Right lobe of liver (tissue), 6 donors: ENCODE measurements around the gene SMARCC1. TPM values are rescaled to one million over a fixed set of nuclear protein-coding genes. Genes with fewer than 3 reads are reported as not detected.

Experiments
- ATAC-seq, 4 donors: fragments of 200-7000 bp; cut with Tn5 transposase; one replicate each; pipeline ENCODE4 v1.9.1; 2020; ENCODE audit warnings: mild to moderate bottlenecking in 4 of 4, moderate library complexity in 4 of 4
- DNase-seq, 3 donors: peaks; one replicate each; pipeline ENCODE4 v3.0.0-alpha.2; 2020
- H3K27ac ChIP-seq, 3 donors: fragments of 200-600 bp; one replicate each; pipeline ENCODE4 v1.8.0; 2022
- H3K27me3 ChIP-seq, 2 donors: fragments of 200-600 bp; one replicate each; pipeline ENCODE4 v1.8.0; 2022
- H3K36me3 ChIP-seq, 4 donors: fragments of 200-600 bp; sonication (generic) in 1 of 4; one replicate each; pipeline versions ENCODE4 v1.5.1 to v1.8.0; 2017 to 2022; ENCODE audit warnings: control low read depth in 1 of 4
- H3K4me1 ChIP-seq, 4 donors: fragments of 200-600 bp; sonication (generic) in 1 of 4; one replicate each; pipeline versions ENCODE4 v1.5.1 to v1.8.0; 2017 to 2022; ENCODE audit warnings: control low read depth in 1 of 4
- H3K4me3 ChIP-seq, 3 donors: fragments of 200-600 bp; one replicate each; pipeline ENCODE4 v1.8.0; 2022
- H3K9me3 ChIP-seq, 4 donors: fragments of 200-600 bp; sonication (generic) in 1 of 4; one replicate each; pipeline versions ENCODE4 v1.5.1 to v1.8.0; 2017 to 2022; ENCODE audit warnings: control low read depth in 1 of 4
- POLR2A ChIP-seq: fragments of 450-650 bp; IDR thresholded peaks from one replicate; pipeline ENCODE4 v1.6.1; 2017; ENCODE audit warnings: antibody characterized with exemption, mild to moderate bottlenecking
- WGBS: methylation state at CpG from one replicate; pipeline ENCODE4 v1.1.6; 2018; ENCODE audit warnings: low coverage, low lambda C conversion rate; ENCODE audit not compliant: insufficient coverage; ENCODE audit errors: missing lambda C conversion rate; 5-methylcytosine and 5-hydroxymethylcytosine counted together
- intact Hi-C, 2 donors: fragments of 100-400 bp; cut with DNase I; formaldehyde crosslinking; loops; one replicate each; pipeline versions ENCODE4 v1.11.2 to v1.14.1; 2022
- total RNA-seq, 6 experiments: library from RNA; depleted of rRNA in 2 of 6; stranded (reverse); fragments of >200 nt in 2 of 6; fragmentation: NEBNext Ultra II Directional in 3 of 6; extraction: Animal tissue kit (Norgen Biotek cat#: 25700) in 3 of 6; gene quantifications; one replicate each; pipeline versions ENCODE4 v1.1.0 to v1.2.4, GENCODE V29; 2016 to 2023
- TF ChIP-seq, protein P1 (sequence below), 4 donors: fragments of 200-600 bp in 3 of 4; fragments of 450-650 bp in 1 of 4; IDR thresholded peaks; one replicate each; pipeline versions ENCODE4 v1.5.1 to v1.8.0; 2016 to 2022; ENCODE audit warnings: antibody characterized with exemption in 4 of 4, mild to moderate bottlenecking in 2 of 4
- donor health status: DM: no; HTN: yes; CAD: no.
- donor health status: DM: no; HTN: no; CAD: no.
- donor health status: DM: no; HTN: no; CAD: no.
- donor health status: DM: no; HTN: yes; CAD: no.
- donor health status: DM: no; HTN: yes; CAD: no.

SMARCC1 gene
- total RNA-seq, 6 experiments from 2014 or later = 15.6 to 32.0 (median 24.1) TPM

DNA sequence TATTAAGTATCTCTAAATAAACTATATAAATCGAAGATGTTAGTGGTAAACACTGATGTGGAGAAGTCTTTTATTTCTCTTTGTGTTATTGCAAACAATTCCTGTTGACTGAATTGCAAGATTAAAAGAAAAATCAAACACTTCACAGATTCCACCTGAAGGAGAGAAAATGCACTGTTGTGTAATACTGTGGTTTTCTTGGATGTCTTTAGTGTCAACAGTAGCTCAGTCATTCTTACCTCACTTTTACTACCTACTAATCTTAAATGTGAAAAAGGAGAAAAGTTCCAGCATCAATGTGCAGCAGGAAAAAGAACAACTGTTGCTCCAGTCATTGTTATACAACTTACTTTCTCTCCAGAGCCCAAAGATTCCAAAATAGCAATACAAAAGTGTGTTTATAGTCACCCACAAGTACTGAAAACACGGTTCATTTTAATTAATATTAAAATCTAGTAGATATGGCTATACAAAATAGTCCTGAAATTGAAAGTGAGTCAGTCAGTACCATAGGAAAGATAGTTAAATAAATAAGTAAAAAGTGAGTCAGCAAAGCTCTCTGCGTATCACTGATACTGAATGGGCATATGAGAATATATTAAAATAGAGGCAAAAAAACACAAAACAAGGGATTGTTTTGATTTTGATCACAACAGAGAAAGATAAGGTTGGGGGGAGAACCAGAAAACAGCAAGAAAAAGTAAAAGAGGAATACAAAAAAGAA is 112.5 kb downstream of the SMARCC1 start:
- no peak overlapping the region for H3K4me3 ChIP-seq
- DNase-seq (no peak), ATAC-seq (no peak)
- 84% methylated on average over 3 of the region's 3 CpGs for WGBS
- no peaks in the 10 kb centered on the region for H3K27me3 ChIP-seq
- H3K27ac ChIP-seq = no peak overlapping the region
- TF ChIP-seq POLR2A = no peak
- TF ChIP-seq, protein P1, sequence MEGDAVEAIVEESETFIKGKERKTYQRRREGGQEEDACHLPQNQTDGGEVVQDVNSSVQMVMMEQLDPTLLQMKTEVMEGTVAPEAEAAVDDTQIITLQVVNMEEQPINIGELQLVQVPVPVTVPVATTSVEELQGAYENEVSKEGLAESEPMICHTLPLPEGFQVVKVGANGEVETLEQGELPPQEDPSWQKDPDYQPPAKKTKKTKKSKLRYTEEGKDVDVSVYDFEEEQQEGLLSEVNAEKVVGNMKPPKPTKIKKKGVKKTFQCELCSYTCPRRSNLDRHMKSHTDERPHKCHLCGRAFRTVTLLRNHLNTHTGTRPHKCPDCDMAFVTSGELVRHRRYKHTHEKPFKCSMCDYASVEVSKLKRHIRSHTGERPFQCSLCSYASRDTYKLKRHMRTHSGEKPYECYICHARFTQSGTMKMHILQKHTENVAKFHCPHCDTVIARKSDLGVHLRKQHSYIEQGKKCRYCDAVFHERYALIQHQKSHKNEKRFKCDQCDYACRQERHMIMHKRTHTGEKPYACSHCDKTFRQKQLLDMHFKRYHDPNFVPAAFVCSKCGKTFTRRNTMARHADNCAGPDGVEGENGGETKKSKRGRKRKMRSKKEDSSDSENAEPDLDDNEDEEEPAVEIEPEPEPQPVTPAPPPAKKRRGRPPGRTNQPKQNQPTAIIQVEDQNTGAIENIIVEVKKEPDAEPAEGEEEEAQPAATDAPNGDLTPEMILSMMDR (IDR thresholded peaks at IDR 0.05) = no peak
- H3K9me3 ChIP-seq = no peaks in the 10 kb centered on the region
- H3K36me3 ChIP-seq = peaks cover 0 to 35% (median 8%) of the 10 kb centered on the region in 4 donors
- H3K4me1 ChIP-seq = no peaks in the 10 kb centered on the region
- intact Hi-C loops = no loop called here

DNA sequence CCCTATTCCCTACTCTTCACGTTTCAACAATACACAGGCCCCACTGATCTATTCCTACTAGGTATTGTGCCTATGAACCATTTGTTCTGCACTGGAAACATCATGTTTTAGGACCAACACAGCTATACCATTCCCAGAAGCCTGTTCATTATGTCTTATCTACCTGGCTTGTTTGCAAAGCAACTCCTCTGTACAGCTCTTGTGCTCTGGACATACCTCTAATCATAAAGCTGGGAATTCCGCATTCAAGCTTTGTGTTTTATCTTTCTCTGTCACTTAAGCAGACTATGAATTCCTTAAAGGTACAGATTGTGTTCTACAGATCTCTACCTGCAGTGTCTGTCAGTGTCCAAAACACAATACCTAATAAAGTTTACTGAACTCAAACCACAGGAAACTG is 115.6 kb downstream of the SMARCC1 start:
- ATAC-seq (no peak), DNase-seq (no peak)
- no peak overlapping the region for H3K4me3 ChIP-seq
- no peaks in the 10 kb centered on the region for H3K27me3 ChIP-seq
- H3K9me3 ChIP-seq = no peaks in the 10 kb centered on the region
- intact Hi-C loops = no loop called here
- no peak for TF ChIP-seq POLR2A
- TF ChIP-seq, protein P1 (IDR thresholded peaks at IDR 0.05) = no peak
- 96% methylated on average over 2 of the region's 2 CpGs for WGBS
- H3K36me3 ChIP-seq = peaks cover 0 to 34% (median 13%) of the 10 kb centered on the region in 4 donors
- no peak overlapping the region for H3K27ac ChIP-seq
- no peaks in the 10 kb centered on the region for H3K4me1 ChIP-seq

DNA sequence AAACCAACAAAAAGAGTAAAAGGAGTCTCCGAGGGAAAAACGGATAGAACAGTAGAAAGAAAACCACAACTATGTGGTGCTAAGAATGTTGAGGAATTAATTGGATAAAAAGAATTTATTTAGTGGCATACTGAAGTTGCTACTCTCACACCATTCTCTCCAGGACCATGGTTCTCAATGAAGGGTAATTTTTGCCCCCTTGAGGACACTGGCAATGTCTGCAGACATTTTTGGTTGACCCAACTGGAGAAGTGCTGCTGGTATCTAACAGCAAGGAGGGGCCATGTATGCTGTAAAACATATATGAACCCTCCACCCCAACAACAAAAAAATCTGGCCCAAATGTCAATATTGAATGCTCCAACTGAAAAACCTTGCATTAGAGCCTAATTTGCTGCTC is 117.2 kb downstream of the SMARCC1 start:
- Histone ChIP-seq H3K36me3 (peaks cover 0 to 26% (median 7%) of the 10 kb centered on the region in 4 donors), H3K27me3 (no peaks in the 10 kb centered on the region), H3K27ac (no peak overlapping the region), H3K4me1 (no peaks in the 10 kb centered on the region), H3K4me3 (no peak overlapping the region), H3K9me3 (no peaks in the 10 kb centered on the region)
- no peak for TF ChIP-seq POLR2A
- TF ChIP-seq, protein P1 (IDR thresholded peaks at IDR 0.05) = no peak
- ATAC-seq (no peak), DNase-seq (no peak)
- WGBS = 100% methylated on average over 2 of the region's 2 CpGs
- intact Hi-C loops = no loop called here

DNA sequence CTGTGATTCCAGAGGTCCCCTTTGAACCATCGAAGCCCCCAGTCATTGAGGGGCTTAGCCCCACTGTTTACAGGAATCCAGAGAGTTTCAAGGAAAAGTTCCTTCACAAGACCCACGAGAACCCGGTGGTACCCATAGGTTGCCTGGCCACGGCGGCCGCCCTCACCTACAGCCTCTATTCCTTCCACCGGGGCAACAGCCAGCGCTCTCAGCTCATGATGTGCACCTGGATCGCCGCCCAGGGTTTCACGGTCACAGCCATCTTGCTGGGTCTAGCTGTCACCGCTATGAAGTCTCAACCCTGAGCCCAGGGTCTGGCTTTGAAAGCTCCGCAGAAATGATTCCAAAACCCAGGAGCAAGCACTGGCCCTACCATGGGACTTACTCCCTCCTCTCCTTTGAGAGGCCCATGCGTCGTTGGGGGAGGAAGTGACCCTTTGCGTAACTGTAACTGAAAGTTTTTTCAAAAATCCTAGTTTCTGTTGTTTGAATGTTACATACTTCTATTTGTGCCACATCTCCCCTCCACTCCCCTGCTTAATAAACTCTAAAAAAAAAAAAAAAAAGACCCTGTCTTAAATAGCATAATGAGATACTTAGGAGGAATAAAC is 118.0 kb downstream of the SMARCC1 start:
- no peaks in the 10 kb centered on the region for H3K4me1 ChIP-seq
- H3K36me3 ChIP-seq = peaks cover 0 to 22% (median 6%) of the 10 kb centered on the region in 4 donors
- ATAC-seq (no peak), DNase-seq (no peak)
- WGBS = 75% methylated on average over 4 of the region's 16 CpGs
- no peak overlapping the region for H3K4me3 ChIP-seq
- intact Hi-C loops = no loop called here
- no peaks in the 10 kb centered on the region for H3K9me3 ChIP-seq
- TF ChIP-seq POLR2A = no peak
- TF ChIP-seq, protein P1 (IDR thresholded peaks at IDR 0.05) = no peak
- H3K27me3 ChIP-seq = no peaks in the 10 kb centered on the region
- H3K27ac ChIP-seq = no peak overlapping the region
